SHP77 treated with DMSO at 0.1 percent for 48 hours (cell line): ENCODE results near the gene OR56B1.

ENCODE experiments used
- DNase-seq: peaks from one replicate; lab custom pipeline; 2025; lab: John Stamatoyannopoulos, UW

The OR56B1 gene

GRCh38 chr11:5737091-5737490, 843 bp downstream of the OR56B1 start:
- no peak for DNase-seq

- DNase-seq, result no peak
These were observed 1.6 kb downstream of the OR56B1 start for GRCh38 chr11:5737670-5738392.

DNA sequence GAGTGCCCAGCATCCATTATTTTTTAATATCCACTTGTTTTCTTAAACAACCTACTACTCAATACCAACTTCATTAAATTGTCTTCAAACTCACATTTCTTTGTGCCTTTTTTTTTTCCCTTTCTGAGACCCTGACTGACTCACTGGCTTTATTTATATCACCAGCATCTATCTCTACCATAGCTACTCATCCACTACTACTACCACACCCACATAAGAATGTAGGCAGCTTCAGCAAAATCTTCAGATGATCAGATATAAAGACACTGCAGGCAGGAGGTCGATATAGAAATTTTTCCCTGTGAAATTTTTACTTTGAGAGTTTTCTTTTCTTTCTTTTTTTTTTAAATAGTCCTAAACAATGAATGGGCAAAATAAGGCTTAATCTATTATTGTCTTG, 2.2 kb downstream of the OR56B1 start:
- no peak for DNase-seq

DNA sequence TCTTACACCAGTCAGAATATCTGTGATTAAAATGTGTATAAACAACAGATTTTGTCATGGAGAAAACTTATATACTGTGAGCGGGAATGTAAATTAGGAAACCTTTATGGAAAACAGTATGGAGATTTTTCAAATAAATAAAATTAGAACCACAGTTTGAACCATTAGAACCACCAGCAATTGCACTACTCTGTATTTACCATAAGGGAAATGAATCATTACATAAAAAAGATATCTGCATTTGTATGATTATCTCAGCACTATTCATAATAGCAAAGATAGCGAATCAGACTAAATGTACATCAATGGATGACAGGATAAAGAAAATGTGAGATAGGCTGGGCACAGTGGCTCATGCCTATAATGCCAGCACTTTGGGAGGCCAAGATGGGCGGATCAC, 10.4 kb downstream of the OR56B1 start:
- no peak for DNase-seq

DNA sequence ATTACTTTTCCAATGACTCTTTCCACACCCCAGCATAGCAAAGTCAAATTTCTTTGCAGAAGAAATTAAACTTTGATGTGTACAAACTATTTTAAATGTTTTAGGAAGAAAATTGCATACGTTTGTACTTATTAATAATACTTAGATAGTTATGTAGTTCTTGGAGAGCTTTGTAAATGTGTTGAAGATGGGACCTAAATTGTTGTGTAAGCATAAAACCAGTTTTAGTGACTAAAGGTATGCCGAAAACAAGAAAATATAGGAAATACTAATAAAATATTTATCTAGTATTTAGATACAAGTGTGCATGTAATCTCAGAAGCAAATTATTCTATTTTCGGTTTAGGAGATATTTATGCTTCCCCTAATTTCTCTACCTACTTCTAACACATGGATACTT, 13.6 kb downstream of the OR56B1 start:
- DNase-seq, result no peak

GRCh38 chr11:5753943-5754342, 17.7 kb downstream of the OR56B1 start, which contains the start of gene OR52N4:
Gene OR52N4 (plus strand): TSS chr11:5754243. CDS start chr11:5754741, 498 bp downstream.
- DNase-seq, result no peak

GRCh38 chr11:5767056-5767455, 30.8 kb downstream of the OR56B1 start:
- no peak for DNase-seq

- DNase-seq, result no peak
These were observed 47.0 kb downstream of the OR56B1 start, which contains the start of gene OR52N5 for GRCh38 chr11:5783255-5783654. Gene OR52N5 (minus strand): TSS chr11:5783355. CDS start chr11:5778634, 4,721 bp downstream.
